Activated T-helper 17 cell treated with anti-CD3 and anti-CD28 coated beads, Interleukin-2, amount 50 U/mL, for 72 hours (primary cell): Measurements from ENCODE around the gene SYT5. TPM values are rescaled to one million over a fixed set of nuclear protein-coding genes. Genes with fewer than 3 reads are reported as not detected.

ENCODE experiments used
- total RNA-seq, 2 donors: library from RNA; stranded (reverse); gene quantifications; one replicate each; pipeline ENCODE4 v1.2.3, GENCODE V29; 2022

SYT5 gene
- total RNA-seq, 2 donors from 2014 or later, result not detected

Other genes starting within 250 kb of the SYT5 start
- not detected for gene NLRP7, start 232.8 kb downstream of the SYT5 start, total RNA-seq
- gene NLRP2, start 213.9 kb downstream of the SYT5 start, total RNA-seq, result 1 to 10 TPM; 2.9 to 6.1 TPM
- gene GP6, start 142.0 kb downstream of the SYT5 start, total RNA-seq, result under 1 TPM; 0.13 to 0.69 TPM
- 10 to 100 TPM; 20.4 to 25.0 TPM for gene RDH13, start 117.1 kb downstream of the SYT5 start, total RNA-seq
- gene EPS8L1, start 104.4 kb downstream of the SYT5 start, total RNA-seq, result 1 to 10 TPM; 1.4 to 2.1 TPM
- 10 to 100 TPM; 74.5 to 94.8 TPM for gene PPP1R12C, start 62.7 kb downstream of the SYT5 start, total RNA-seq
- gene TNNT1, start 31.1 kb downstream of the SYT5 start, total RNA-seq, result not detected
- not detected for gene TNNI3, start 22.6 kb downstream of the SYT5 start, total RNA-seq
- gene DNAAF3, start 13.7 kb downstream of the SYT5 start, total RNA-seq, result under 1 TPM in 1 of 2 donors, not detected in 1; 0.35 TPM
- gene PTPRH, start 29.2 kb upstream of the SYT5 start, total RNA-seq, result not detected
- gene TMEM86B, start 48.5 kb upstream of the SYT5 start, total RNA-seq, result 10 to 100 TPM in 1 of 2 donors, 1 to 10 TPM in 1; 8.5 to 11.3 TPM
- 100 to 1,000 TPM; 156 to 319 TPM for gene PPP6R1, start 78.7 kb upstream of the SYT5 start, total RNA-seq
- gene HSPBP1, start 99.8 kb upstream of the SYT5 start, total RNA-seq, result 10 to 100 TPM; 20.8 to 56.6 TPM
- 10 to 100 TPM in 1 of 2 donors, 1 to 10 TPM in 1; 6.3 to 13.7 TPM for gene BRSK1, start 103.7 kb upstream of the SYT5 start, total RNA-seq
- under 1 TPM; 0.39 to 0.56 TPM for gene TMEM150B, start 145.1 kb upstream of the SYT5 start, total RNA-seq
- 10 to 100 TPM; 15.6 to 25.3 TPM for gene KMT5C, start 159.6 kb upstream of the SYT5 start, total RNA-seq
- gene COX6B2, start 174.4 kb upstream of the SYT5 start, total RNA-seq, result under 1 TPM; 0.15 to 0.50 TPM
- not detected for gene GARIN5B, start 183.0 kb upstream of the SYT5 start, total RNA-seq
- under 1 TPM; 0.15 to 0.95 TPM for gene IL11, start 190.2 kb upstream of the SYT5 start, total RNA-seq
- gene TMEM190, start 196.5 kb upstream of the SYT5 start, total RNA-seq, result not detected
- 10 to 100 TPM in 1 of 2 donors, 1 to 10 TPM in 1; 7.2 to 11.5 TPM for gene TMEM238, start 204.0 kb upstream of the SYT5 start, total RNA-seq
- 1,000 to 10,000 TPM; 2,155 to 2,438 TPM for gene RPL28, start 205.6 kb upstream of the SYT5 start, total RNA-seq
- gene UBE2S, start 227.5 kb upstream of the SYT5 start, total RNA-seq, result 100 to 1,000 TPM; 183 to 343 TPM